ENCODE measurements around the gene PRSS27. TPM values are rescaled to one million over a fixed set of nuclear protein-coding genes. Genes with fewer than 3 reads are reported as not detected.

The PRSS27 gene
- total RNA-seq, 1 donor from 2014 or later = 1.3 TPM

- intact Hi-C loops (cut with DNase I) = no loop called here
- DNase-seq = no peak
- H3K4me1 ChIP-seq = peaks cover 38% of the 10 kb centered on the region
- peaks cover 39% of the 10 kb centered on the region for H3K36me3 ChIP-seq
- no peak for ATAC-seq
- TF ChIP-seq CTCF (IDR thresholded peaks at IDR 0.05) = no peak
- H3K4me3 ChIP-seq = peak overlapping the region; percentile 92
- no peaks in the 10 kb centered on the region for H3K27me3 ChIP-seq (ENCODE audit: low read depth)
- no peaks in the 10 kb centered on the region for H3K9me3 ChIP-seq
- H3K27ac ChIP-seq = no peak overlapping the region
Observed at GRCh38 chr16:2755158-2755557, 35.1 kb upstream of the PRSS27 start.

GRCh38 chr16:2753733-2754020 lies 33.7 kb upstream of the PRSS27 start:
- Histone ChIP-seq H3K4me1 (peaks cover 38% of the 10 kb centered on the region), H3K27ac (peak overlapping the region; percentile 99), H3K36me3 (peaks cover 24% of the 10 kb centered on the region), H3K27me3 (ENCODE audit: low read depth) (no peaks in the 10 kb centered on the region), H3K9me3 (no peaks in the 10 kb centered on the region), H3K4me3 (peak overlapping the region; percentile 92)
- intact Hi-C loops (cut with DNase I) = no loop called here
- no peak for ATAC-seq
- TF ChIP-seq CTCF (IDR thresholded peaks at IDR 0.05) = no peak
- peak; percentile 27 for DNase-seq

GRCh38 chr16:2752850-2753732 lies 33.1 kb upstream of the PRSS27 start:
- peaks cover 38% of the 10 kb centered on the region for H3K4me1 ChIP-seq
- peaks cover 18% of the 10 kb centered on the region for H3K36me3 ChIP-seq
- intact Hi-C loops (cut with DNase I) = no loop called here
- H3K4me3 ChIP-seq = peak overlapping the region; percentile 92
- TF ChIP-seq CTCF (IDR thresholded peaks at IDR 0.05) = no peak
- DNase-seq = peak; percentile 88
- H3K27ac ChIP-seq = peak overlapping the region; percentile 99
- no peaks in the 10 kb centered on the region for H3K27me3 ChIP-seq (ENCODE audit: low read depth)
- peak; percentile 87 to 90 for ATAC-seq
- H3K9me3 ChIP-seq = no peaks in the 10 kb centered on the region

- H3K4me3 ChIP-seq = peak within 1 kb of the TSS; percentile 92
- peaks cover 38% of the 10 kb centered on the region for H3K4me1 ChIP-seq
- peaks cover 10% of the 10 kb centered on the region for H3K36me3 ChIP-seq
- no peaks in the 10 kb centered on the region for H3K9me3 ChIP-seq
- DNase-seq (peak; percentile 96), ATAC-seq (peak; percentile 96 to 97)
- H3K27me3 ChIP-seq (ENCODE audit: low read depth) = no peaks in the 10 kb centered on the region
- peak within 1 kb of the TSS; percentile 99 for H3K27ac ChIP-seq
- TF ChIP-seq CTCF (IDR thresholded peaks at IDR 0.05) = no peak
- intact Hi-C loops (cut with DNase I) = no loop called here
Observed at GRCh38 chr16:2752035-2752849, 32.2 kb upstream of the PRSS27 start, which contains the start of gene SRRM2. Gene SRRM2, plus strand, starts transcription at chr16:2752638. Its CDS starts 3,727 bp downstream, at chr16:2756365.

GRCh38 chr16:2751577-2752034 lies 31.6 kb upstream of the PRSS27 start:
- Histone ChIP-seq H3K27me3 (ENCODE audit: low read depth) (no peaks in the 10 kb centered on the region), H3K9me3 (no peaks in the 10 kb centered on the region), H3K27ac (peak overlapping the region; percentile 99), H3K36me3 (peaks cover 5% of the 10 kb centered on the region), H3K4me1 (peaks cover 32% of the 10 kb centered on the region), H3K4me3 (peak overlapping the region; percentile 92)
- no peak for TF ChIP-seq CTCF (IDR thresholded peaks at IDR 0.05)
- no peak for ATAC-seq
- intact Hi-C loops (cut with DNase I) = no loop called here
- peak; percentile 57 for DNase-seq

All from lower lobe of right lung (tissue), 2 donors.